Measurements from ENCODE around the gene SCN8A.
"Not testable (repeated sequence)": the region's sequence is repeated elsewhere in the genome, so short reads cannot be mapped to it uniquely, and the experiment has no call there.

The SCN8A gene

GRCh38 chr12:51817027-51817953 lies 226.3 kb downstream of the SCN8A start:
- DNase-seq (ENCODE audit: low spot score): no peak

- no peak for DNase-seq (ENCODE audit: low spot score)
These were observed 227.1 kb downstream of the SCN8A start for GRCh38 chr12:51818086-51818485.

GRCh38 chr12:51818566-51819300 lies 227.7 kb downstream of the SCN8A start:
- DNase-seq (ENCODE audit: low spot score): no peak

GRCh38 chr12:51819736-51820525 lies 228.9 kb downstream of the SCN8A start:
- DNase-seq (ENCODE audit: low spot score): no peak

- DNase-seq (ENCODE audit: low spot score): peak; percentile 81
These were observed 229.8 kb downstream of the SCN8A start for GRCh38 chr12:51820526-51821439.

GRCh38 chr12:51821440-51822260 lies 230.6 kb downstream of the SCN8A start:
- no peak for DNase-seq (ENCODE audit: low spot score)

GRCh38 chr12:51822261-51822616 lies 231.2 kb downstream of the SCN8A start:
- no peak for DNase-seq (ENCODE audit: low spot score)

- no peak for DNase-seq (ENCODE audit: low spot score)
These were observed 231.9 kb downstream of the SCN8A start for GRCh38 chr12:51822956-51823355.

GRCh38 chr12:51823875-51824565 lies 233.0 kb downstream of the SCN8A start:
- no peak for DNase-seq (ENCODE audit: low spot score)

- DNase-seq (ENCODE audit: low spot score): no peak
These were observed 234.2 kb downstream of the SCN8A start for GRCh38 chr12:51825216-51825615.

- DNase-seq (ENCODE audit: low spot score): no peak
These were observed 235.8 kb downstream of the SCN8A start for GRCh38 chr12:51826881-51827280.

- no peak for DNase-seq (ENCODE audit: low spot score)
These were observed 237.1 kb downstream of the SCN8A start for GRCh38 chr12:51827925-51828818.

GRCh38 chr12:51829011-51829481 lies 238.0 kb downstream of the SCN8A start:
- no peak for DNase-seq (ENCODE audit: low spot score)

- no peak for DNase-seq (ENCODE audit: low spot score)
These were observed 238.6 kb downstream of the SCN8A start for GRCh38 chr12:51829641-51830040.

GRCh38 chr12:51831817-51832216 lies 240.8 kb downstream of the SCN8A start:
- DNase-seq (ENCODE audit: low spot score): not testable (repeated sequence)

- DNase-seq (ENCODE audit: low spot score): no peak
These were observed 241.5 kb downstream of the SCN8A start for GRCh38 chr12:51832354-51833107.

- no peak for DNase-seq (ENCODE audit: low spot score)
These were observed 242.6 kb downstream of the SCN8A start for GRCh38 chr12:51833448-51834227.
